Measurements from ENCODE around the gene SPOCK2. TPM values are rescaled to one million over a fixed set of nuclear protein-coding genes. Genes with fewer than 3 reads are reported as not detected.

The SPOCK2 gene
- total RNA-seq, 1 donor = 488 TPM

DNA sequence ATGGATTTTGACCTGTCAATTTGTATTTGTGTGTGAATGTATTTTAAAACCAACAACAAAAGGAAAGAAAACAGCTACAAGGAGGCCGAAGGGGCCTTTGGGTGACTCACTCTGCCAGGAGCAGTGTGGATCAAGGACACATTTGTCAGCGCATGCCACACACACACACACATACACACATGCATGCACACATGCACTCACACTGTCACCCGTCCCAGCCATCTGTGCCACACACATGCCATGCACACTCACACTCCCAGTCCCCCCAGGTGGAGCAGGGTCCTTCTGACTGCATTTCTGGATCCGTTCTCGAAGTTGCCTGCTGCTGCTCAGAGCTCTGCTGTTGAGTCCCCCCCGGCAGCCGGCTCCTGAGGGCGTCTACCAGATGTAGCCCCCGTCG, 26.0 kb downstream of the SPOCK2 start:
- H3K4me3 ChIP-seq (ENCODE audit: low read length) = no peak overlapping the region
- no peaks in the 10 kb centered on the region for H3K27me3 ChIP-seq (ENCODE audit: insufficient read depth, low read length)

DNA sequence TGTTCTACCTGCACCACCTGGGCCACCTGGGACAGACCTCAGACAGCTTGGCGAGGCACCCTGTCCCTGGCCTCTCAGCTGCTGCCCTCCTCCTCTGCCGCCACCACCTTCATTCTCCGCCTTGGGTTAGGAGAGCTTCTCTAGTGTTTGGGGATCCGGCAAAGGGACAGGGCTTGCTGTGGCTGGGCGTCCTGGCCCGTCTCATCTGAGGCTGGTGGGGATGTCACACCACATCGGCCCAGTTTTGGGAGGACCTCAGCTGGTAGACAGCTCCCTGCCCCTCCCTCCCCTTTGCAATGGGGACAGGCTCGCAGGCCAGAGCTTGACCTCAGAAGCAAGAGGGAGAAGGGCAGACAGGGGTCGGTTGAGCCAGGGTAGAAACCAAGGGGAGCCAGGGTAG, 26.4 kb downstream of the SPOCK2 start:
- Histone ChIP-seq H3K4me3 (ENCODE audit: low read length) (no peak overlapping the region), H3K27me3 (ENCODE audit: insufficient read depth, low read length) (no peaks in the 10 kb centered on the region), H3K9me3 (ENCODE audit: low read depth, low read length) (no peaks in the 10 kb centered on the region), H3K4me1 (ENCODE audit: insufficient read depth, low read length) (no peaks in the 10 kb centered on the region)

More for the DNA sequence above, 26.0 kb downstream of the SPOCK2 start:
- Histone ChIP-seq H3K9me3 (ENCODE audit: low read depth, low read length) (no peaks in the 10 kb centered on the region), H3K4me1 (ENCODE audit: insufficient read depth, low read length) (no peaks in the 10 kb centered on the region)

DNA sequence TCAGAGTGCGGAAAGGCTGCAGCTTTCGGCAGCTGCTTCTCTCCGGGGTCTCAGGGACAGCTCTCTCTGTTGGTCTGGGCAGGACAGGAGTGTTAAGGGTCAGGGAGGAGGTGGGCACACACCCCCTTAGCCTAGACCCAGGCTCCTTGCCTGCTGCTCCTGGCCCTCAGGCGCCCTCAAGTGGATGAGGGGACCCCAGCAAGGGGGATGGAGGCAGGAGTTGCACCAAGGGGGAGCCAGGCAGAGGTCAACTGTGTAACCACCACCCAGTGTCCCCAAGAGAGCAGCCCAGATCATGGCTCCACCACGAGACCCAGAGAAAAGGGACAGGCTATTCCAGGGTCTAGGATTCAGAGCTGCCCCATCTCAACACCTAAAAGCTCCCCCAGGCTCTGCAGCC, 26.9 kb downstream of the SPOCK2 start:
- Histone ChIP-seq H3K27me3 (ENCODE audit: insufficient read depth, low read length) (no peaks in the 10 kb centered on the region), H3K4me3 (ENCODE audit: low read length) (no peak overlapping the region), H3K9me3 (ENCODE audit: low read depth, low read length) (no peaks in the 10 kb centered on the region), H3K4me1 (ENCODE audit: insufficient read depth, low read length) (no peaks in the 10 kb centered on the region)

DNA sequence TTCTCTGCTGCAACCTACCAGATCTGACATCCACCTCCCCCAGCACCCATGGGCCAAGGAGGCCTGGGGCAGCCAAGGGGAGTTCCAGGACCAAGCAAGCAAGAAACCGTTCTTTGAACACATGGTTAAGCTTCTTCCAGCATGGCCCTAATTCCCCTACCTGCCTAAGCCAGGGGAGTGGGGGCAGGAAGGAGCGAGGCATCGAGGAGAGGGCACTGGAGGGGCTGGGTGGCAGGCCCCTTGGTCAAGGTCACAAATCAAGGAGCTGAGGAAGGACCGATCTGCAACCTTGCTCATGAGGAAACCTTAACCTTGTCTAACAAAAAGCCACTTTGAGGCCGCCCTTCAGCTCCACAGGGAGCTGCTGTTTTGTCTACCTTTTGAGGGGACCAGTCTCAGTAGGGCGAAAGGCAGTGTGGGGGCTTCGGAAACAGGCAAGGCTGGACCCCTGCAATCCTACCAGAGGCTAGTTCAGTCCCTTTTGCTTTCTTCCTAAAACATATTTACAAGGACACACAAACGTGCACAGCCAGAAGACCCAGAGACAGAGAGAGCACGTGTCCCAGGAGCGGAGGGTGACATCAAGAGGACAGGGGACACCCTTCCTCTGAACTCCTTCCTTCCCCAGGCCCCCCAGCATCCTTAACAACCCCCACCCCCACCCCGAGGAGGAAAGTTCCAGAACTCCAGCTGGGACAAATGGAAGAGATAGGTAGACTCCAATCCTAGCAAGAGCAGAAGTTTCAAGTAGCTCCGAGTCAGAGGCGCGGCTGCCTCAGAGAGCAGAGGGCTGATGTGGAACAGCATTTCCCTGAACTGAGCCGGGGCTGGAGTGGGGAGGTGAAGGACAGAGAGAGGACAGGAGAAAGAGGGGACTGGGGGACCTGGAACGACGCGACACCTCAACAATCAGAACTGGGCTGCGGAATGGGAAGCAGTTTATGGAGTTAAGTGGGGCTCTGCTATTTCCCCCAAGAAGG, 28.2 kb downstream of the SPOCK2 start:
- Histone ChIP-seq H3K4me1 (ENCODE audit: insufficient read depth, low read length) (no peaks in the 10 kb centered on the region), H3K9me3 (ENCODE audit: low read depth, low read length) (no peaks in the 10 kb centered on the region), H3K4me3 (ENCODE audit: low read length) (no peak overlapping the region), H3K27me3 (ENCODE audit: insufficient read depth, low read length) (no peaks in the 10 kb centered on the region)

- no peaks in the 10 kb centered on the region for H3K27me3 ChIP-seq (ENCODE audit: insufficient read depth, low read length)
- H3K9me3 ChIP-seq (ENCODE audit: low read depth, low read length) = no peaks in the 10 kb centered on the region
- no peaks in the 10 kb centered on the region for H3K4me1 ChIP-seq (ENCODE audit: insufficient read depth, low read length)
- H3K4me3 ChIP-seq (ENCODE audit: low read length) = no peak overlapping the region
Observed at GRCh38 chr10:72058989-72059842, 29.1 kb downstream of the SPOCK2 start.

DNA sequence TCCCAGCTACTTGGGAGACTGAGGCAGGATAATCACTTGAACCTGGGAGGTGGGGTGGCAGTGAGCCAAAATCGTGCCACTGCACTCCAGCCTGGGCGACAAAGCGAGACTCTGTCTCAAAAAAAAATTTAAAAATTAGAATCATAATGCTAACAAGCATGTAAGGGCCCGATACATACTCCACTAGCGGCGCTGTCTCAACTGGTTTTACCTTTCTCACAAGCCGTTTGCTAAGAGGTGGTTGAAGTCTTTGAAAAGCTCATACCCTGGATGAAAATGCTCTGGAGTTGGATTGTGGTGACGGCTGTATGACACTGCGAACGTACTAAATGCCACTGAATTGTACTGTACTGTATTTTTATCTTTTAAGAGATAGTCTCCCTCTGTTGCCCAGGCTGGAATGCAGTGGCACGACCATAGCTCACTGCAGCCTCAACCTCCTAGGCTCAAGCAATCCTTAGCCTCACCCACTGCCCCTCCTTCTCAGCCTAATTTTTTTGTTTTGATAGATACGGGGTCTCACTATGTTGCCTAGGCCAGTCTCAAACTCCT, 29.9 kb downstream of the SPOCK2 start:
- H3K4me3 ChIP-seq (ENCODE audit: low read length) = no peak overlapping the region
- H3K4me1 ChIP-seq (ENCODE audit: insufficient read depth, low read length) = no peaks in the 10 kb centered on the region
- no peaks in the 10 kb centered on the region for H3K9me3 ChIP-seq (ENCODE audit: low read depth, low read length)
- H3K27me3 ChIP-seq (ENCODE audit: insufficient read depth, low read length) = no peaks in the 10 kb centered on the region

DNA sequence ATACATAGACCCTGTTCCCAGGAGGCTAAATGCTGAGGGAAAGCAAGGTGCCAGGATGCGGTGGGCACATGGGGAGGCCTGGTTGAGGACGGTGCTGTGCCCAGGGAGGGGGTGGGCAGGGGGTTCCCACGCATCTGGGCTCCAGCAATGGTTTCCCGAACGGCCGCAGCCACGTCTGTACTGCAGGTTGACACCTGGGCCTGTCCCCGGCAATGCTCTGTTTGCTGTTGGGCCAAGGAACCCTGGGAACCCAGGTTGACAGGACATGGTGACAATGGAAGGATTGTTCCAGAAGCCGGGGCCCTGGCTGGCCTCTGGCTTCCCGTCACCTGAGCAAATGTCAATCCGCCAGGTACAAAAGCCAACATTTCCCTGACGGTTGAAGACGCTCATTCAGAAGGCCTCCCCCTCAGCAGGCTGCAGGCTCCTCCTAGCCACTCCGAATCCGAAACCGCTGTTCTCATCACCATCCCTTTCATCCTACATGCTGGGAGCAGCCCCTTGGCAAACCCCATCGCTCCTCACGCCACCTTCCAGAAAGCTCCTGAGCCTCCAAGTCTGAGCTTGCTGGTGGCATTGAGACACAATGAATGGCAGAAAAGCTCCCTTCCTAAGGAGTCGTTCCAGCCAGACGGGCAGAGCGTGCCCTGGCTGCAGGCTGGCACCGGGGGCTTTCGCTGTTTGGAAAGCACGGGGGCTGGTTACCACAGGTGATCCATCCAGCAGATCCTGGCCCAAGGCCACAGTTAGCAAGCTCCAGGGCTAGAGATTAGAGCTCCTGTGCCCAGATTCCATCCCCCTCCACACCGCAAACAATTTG, 31.2 kb downstream of the SPOCK2 start:
- Histone ChIP-seq H3K27me3 (ENCODE audit: insufficient read depth, low read length) (no peaks in the 10 kb centered on the region), H3K9me3 (ENCODE audit: low read depth, low read length) (no peaks in the 10 kb centered on the region), H3K4me1 (ENCODE audit: insufficient read depth, low read length) (no peaks in the 10 kb centered on the region), H3K4me3 (ENCODE audit: low read length) (no peak overlapping the region)

DNA sequence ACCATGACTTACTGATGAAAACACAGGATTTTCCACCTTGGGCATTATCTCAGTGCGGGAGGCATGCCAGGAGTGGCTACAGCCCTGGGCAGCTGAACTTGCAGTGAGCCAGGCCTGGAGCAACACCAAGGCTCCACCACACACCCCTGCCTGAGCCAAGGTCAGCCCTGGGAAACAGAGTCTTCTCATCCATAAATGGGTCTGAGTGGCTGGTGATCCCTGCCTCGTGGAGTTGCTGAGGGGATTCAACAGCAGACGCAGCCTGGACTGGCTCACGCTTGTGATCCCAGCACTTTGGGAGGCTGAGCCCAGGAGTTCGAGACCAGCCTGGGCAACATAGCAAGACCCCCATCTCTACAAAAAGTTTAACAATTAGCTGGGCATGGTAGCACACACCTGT, 32.2 kb downstream of the SPOCK2 start:
- Histone ChIP-seq H3K27me3 (ENCODE audit: insufficient read depth, low read length) (no peaks in the 10 kb centered on the region), H3K4me3 (ENCODE audit: low read length) (no peak overlapping the region), H3K9me3 (ENCODE audit: low read depth, low read length) (no peaks in the 10 kb centered on the region), H3K4me1 (ENCODE audit: insufficient read depth, low read length) (no peaks in the 10 kb centered on the region)

GRCh38 chr10:72053690-72054089, 34.7 kb downstream of the SPOCK2 start:
- H3K4me1 ChIP-seq (ENCODE audit: insufficient read depth, low read length) = no peaks in the 10 kb centered on the region
- no peaks in the 10 kb centered on the region for H3K9me3 ChIP-seq (ENCODE audit: low read depth, low read length)
- no peaks in the 10 kb centered on the region for H3K27me3 ChIP-seq (ENCODE audit: insufficient read depth, low read length)
- no peak overlapping the region for H3K4me3 ChIP-seq (ENCODE audit: low read length)

- H3K27me3 ChIP-seq (ENCODE audit: insufficient read depth, low read length) = no peaks in the 10 kb centered on the region
- H3K4me3 ChIP-seq (ENCODE audit: low read length) = no peak overlapping the region
- H3K4me1 ChIP-seq (ENCODE audit: insufficient read depth, low read length) = no peaks in the 10 kb centered on the region
- H3K9me3 ChIP-seq (ENCODE audit: low read depth, low read length) = no peaks in the 10 kb centered on the region
Observed at GRCh38 chr10:72050873-72051272, 37.5 kb downstream of the SPOCK2 start.

DNA sequence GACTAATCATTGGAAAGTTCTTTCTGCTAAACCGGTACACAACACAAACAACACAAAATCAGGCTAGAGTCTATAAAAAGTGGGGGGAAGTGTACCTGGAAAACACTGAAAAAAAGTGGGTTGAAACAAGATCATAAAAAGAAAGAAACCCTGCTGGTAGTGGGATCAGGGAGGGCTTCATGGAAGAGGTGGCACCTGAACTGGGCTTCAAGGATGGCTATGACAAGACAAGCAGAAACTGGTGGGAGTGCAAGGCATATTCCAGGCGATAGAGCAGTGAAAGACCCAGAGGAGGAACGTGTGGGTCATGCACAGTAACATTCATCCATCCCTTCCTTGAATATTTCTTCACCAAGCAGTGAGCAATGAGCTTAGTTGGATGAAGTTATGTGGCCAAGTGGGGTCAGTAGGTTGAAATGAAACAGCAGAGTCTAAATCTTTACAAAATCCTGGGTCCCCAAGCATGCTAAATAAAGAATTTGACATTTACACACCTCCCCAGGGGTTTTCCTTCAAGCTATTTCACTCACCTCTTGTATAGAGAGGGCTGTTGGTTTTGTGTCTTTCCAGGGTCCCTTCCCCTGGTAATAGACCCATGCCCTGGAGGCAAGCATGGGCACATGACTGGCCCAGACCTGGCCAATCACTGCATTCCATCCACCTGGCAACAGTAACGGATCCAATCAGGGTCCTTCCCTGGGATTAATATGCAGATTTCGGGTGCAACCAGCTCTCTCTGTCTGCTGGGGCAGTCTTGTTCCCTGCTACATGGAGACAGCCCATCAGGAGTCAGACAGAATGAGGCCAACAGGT, 38.2 kb downstream of the SPOCK2 start:
- no peak overlapping the region for H3K4me3 ChIP-seq (ENCODE audit: low read length)
- H3K27me3 ChIP-seq (ENCODE audit: insufficient read depth, low read length) = no peaks in the 10 kb centered on the region
- no peaks in the 10 kb centered on the region for H3K9me3 ChIP-seq (ENCODE audit: low read depth, low read length)
- H3K4me1 ChIP-seq (ENCODE audit: insufficient read depth, low read length) = no peaks in the 10 kb centered on the region

DNA sequence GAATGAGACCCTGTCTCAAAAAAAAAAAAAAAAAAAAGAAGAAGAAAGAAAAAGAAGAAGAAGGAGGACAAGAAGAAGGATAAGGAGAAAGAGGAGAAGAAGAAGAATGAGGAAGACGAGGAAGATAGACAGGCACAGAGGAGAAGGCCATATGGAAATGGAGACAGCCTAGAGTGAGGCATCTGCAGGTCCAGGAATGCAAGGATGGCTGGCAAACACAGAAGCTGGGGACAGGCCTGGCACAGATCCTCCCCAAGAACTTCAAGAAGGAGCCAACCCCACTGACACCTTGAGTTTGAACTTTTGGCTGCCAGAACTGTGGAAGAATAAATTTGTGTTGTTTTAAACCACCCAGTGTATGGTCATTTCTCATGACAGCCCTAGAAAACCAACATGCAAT, 38.9 kb downstream of the SPOCK2 start:
- no peaks in the 10 kb centered on the region for H3K4me1 ChIP-seq (ENCODE audit: insufficient read depth, low read length)
- H3K9me3 ChIP-seq (ENCODE audit: low read depth, low read length) = no peaks in the 10 kb centered on the region
- no peaks in the 10 kb centered on the region for H3K27me3 ChIP-seq (ENCODE audit: insufficient read depth, low read length)
- H3K4me3 ChIP-seq (ENCODE audit: low read length) = no peak overlapping the region

DNA sequence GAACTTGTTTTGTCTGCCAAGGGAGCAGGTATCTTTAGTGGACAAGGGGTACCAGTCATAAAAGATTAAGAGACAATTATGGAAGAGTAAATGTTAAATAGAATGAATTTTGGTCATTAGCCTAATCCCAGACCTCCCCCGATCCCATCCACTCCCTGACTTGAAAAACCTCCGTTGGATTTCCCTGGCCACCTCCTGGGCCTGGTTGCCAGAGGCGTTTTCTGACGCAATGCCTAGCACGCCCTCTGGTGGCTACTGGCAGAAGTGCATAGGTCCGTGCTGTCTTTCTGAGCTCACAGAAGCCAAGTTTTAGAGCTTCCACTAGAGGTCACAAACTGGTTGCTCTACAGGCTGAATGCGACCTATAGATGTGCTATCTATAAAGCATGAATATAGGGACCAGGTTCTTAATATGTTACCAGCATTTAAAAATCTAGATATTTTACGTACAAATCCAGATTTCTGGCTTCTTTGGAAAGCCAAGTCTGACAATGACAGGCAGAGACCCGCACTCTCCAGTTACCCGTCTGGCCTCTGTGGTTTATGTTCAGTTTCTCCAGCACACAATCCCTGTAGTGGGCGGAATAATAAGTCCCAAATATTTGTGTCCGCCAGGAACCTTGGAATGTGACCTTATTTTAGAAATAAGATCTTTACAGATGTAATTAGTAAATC, 39.8 kb downstream of the SPOCK2 start:
- no peaks in the 10 kb centered on the region for H3K4me1 ChIP-seq (ENCODE audit: insufficient read depth, low read length)
- no peaks in the 10 kb centered on the region for H3K9me3 ChIP-seq (ENCODE audit: low read depth, low read length)
- no peaks in the 10 kb centered on the region for H3K27me3 ChIP-seq (ENCODE audit: insufficient read depth, low read length)
- no peak overlapping the region for H3K4me3 ChIP-seq (ENCODE audit: low read length)
